Activated T-helper 1 cell treated with anti-CD3 and anti-CD28 coated beads, Interleukin-2, amount 50 U/mL, for 16 hours (primary cell): Measurements from ENCODE around the gene TCP11L1.
"Not testable (repeated sequence)": the region's sequence is repeated elsewhere in the genome, so short reads cannot be mapped to it uniquely, and the experiment has no call there.

Experiments
- DNase-seq, 2 donors: peaks; one replicate each; pipeline ENCODE4 v3.0.0-alpha.2; 2020; ENCODE audit warnings: low read depth in 1 of 2, low spot score in 1 of 2

TCP11L1 gene

DNA sequence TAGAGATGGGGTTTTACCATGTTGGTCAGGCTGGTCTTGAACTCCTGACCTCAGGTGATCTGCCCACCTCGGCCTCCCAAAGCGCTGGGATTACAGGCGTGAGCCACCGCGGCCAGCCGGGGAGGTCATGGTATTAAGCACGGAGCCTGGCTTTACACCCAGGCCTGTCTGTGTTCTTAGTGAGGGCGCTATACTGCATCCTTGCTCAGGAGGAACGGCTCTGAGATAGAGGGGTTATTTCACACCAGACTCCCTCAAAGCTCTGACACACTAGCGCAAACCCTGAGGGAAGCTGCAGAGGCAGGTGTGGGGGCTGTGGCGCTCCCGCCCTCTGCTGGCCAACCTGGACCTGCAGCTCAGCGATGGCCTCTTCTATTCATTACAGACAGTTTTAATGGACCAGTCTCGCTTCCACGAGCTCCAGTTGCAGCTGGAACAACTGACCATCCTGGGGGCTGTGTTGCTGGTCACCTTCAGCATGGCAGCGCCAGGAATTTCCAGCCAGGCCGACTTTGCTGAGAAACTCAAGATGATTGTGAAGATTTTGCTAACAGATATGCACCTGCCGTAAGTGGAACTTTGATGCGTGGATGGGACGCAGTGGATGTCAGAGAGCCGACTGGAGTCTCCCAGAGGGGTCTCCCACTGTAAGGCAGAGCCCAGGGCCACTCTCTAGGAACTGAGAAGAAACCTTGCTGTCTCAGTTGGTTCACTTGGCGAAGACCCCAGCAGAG lies 26.2 kb downstream of the TCP11L1 start:
- peak; percentile 54 to 58 for DNase-seq

DNA sequence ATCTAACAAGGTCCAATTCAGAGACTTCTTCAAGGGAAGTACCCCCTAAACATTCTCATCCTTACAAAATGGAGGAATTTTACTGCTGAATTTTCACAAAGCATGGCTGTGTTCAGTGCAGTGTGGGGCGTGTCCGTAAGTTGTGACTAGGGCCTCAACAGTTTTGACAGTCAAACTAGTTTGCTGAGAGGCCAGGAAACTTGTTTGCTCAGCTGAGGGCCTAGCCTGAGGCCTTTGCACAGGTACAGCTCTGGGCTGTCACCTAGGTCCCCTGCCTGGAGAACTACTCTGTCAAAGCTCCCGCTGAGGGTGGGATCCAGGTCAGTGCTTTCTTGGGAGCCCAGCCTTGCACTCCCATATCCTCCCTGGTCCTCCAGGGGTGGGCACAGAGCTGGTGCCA lies 27.9 kb downstream of the TCP11L1 start:
- DNase-seq: no peak

DNA sequence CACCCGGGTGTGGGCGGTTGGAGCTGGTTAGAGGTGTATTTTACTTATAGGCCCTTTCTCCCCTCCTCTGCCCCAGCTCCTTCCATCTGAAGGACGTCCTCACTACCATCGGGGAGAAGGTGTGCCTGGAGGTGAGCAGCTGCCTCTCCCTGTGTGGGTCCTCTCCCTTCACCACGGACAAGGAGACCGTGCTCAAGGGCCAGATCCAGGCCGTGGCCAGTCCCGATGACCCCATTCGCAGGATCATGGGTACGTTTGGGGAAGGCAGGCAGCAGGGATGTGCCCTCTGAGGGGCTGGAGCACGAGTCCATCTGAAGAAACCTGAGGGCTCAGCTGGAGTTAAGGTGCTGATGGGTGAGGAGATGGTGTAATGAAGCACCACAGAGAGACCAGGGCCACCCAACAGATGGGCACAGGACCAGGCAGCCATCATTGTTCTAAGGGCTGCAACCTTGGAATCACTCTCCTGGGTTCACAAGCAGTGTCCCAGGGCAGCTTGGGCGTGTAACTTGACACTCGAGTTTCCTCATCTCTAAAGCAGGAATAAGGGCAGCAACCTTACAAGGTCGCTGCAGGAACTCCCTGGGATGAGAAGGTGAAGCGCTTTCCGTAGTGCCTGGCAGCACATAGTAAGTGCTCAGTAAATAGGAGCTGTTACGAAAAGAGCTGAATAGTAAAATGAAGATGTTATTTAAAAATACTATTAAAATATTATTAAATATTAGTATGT lies 29.4 kb downstream of the TCP11L1 start:
- DNase-seq: no peak

DNA sequence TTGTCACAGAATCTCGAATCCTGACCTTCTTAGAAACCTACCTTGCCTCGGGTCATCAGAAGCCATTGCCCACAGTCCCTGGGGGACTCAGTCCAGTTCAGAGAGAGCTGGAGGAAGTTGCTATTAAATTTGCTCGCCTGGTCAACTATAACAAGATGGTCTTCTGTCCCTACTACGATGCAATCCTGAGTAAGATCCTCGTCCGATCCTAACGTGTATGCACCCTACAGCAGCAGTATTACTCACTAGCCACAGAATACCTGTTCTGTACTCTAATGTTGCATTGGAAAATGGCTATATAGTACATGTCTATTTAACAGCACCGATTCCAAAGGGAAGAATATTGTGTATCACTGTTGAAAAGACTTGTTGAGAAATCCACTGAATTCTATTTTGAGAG lies 33.1 kb downstream of the TCP11L1 start:
- DNase-seq: no peak

DNA sequence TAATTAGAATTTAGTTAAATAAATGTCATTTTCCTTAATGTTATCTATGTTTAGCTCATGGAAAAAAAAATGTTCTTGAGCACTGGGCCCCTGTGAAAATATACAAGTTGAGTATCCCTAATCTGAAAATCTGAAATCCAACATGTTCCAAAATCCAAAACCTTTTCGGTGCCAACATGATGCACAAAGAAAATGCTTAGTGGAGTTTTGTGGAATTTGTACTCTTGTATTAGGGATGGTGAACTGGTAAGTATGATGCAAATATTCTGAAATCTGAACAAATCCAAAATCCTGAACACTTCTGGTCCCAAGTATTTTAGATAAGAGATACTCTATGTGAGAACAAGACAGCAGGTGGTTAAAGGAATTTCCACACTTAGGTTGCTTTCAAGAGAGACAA lies 44.5 kb downstream of the TCP11L1 start:
- no peak for DNase-seq

DNA sequence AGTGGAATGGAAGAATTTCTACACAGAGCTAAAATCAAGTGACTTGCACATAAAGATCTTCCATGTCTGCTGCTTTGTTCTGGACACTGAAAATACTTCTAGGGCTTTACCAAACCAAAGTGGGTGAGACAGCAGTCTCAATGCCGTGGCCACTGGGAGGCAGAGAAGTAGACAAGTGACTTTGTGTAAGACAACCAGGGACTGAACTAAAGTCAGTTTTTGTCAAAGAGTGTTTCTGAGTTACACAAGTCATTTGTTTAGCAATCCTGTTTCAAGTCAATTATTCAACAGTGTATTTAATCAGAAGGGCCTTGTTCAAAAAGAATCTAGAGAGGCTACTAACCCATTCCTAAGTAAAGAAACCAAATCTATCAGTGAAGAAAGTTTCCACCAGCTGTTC lies 46.6 kb downstream of the TCP11L1 start:
- no peak for DNase-seq

DNA sequence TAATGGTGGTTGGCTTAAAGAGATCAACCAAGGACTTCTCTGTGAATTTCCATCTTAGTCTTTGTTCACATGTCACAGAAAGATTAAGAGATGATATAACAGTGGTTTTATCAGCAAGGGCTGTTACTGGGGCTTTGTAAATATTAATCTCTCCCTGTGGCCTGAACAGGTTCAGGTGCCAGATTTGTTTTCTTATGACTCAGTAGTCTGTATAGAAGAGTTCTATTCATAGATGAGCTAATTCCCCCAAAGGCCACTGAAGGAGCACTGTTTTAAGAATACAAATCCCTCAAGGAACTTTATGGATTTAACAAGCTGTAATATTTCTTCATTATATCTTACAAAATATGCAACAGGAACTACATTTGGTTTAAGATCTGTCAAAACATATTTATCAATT lies 50.4 kb downstream of the TCP11L1 start:
- no peak for DNase-seq

DNA sequence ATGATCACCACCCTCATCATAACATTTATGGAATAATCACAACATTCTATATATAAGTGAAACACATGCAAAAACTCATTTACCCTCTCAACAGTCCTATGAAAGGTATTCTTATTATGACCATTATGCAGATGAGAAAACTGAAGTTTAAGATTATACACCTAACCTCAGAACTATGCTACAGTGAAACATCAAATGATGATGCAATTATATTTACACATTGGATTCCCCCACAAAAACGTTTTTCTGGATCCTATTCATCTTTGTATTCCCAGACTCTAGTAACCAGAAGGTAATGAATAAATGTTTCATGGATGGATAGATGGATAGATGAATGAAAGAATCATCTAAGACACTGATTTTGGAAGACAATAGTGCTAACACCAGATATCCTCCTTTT lies 54.8 kb downstream of the TCP11L1 start:
- DNase-seq: no peak

DNA sequence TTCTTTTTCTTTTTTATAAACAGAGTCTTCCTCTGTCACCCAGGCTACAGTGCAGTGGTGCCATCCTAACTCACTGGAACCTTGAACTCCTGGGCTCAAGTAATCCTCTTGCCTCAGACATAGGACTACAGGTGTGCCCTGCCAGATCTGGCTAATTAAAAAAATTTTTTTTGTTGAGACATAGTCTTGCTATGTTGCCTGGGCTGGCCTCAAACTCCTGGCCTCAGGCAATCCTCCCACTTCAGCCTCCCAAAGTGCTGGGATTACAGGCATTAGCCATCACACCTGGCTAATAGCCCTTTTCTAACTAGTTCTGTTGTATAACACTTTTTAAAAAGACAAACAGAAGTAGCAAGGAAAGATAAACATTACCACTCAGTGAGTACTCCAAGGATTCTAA lies 64.5 kb downstream of the TCP11L1 start:
- no peak for DNase-seq

DNA sequence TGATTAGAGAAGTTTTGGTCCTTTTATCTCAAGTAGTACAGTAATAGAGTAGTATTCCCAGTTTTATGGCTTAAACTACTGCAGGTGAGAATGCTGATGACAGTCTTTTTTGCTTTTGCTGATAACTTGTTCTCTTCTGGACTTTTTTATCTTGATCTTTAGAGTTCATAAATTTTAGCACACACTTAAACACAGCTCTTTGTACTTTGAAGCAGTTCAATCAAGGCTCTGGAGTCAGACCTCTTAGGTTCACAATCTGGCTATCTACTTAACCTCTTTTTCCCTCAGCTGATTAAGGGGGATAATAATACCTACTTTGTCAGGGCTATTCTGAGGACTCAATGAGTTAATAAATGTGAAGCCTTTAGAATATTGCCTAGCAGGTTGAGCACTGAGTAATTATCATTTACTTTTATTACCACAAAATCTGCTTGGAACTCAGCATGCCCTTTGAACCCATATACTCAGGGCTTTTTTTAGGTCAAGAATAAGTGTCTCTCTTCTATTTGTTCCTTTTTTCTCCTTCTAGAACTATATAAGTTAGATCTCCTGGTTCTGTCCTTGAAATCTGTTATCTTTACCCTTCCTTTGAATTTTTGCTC lies 70.0 kb downstream of the TCP11L1 start:
- no peak for DNase-seq

DNA sequence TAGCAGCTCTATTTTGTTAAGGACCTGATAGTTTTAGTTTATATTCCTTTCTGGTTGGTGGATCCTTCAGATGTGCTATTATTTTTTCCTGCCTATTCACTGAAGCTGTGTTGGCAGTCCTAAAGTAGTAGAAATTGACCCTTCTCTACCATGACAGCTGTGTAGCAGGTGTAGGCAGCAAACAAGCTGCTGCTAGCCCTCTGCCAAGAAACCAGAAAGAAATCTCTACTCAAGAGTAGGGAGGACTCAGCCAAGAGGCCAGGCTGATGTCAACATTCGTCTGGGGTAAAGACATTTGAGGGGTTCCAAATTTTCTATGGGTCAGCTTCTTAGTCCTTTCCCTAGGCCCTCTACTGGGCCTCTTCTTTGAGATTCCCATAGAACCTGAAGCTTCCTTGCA lies 70.7 kb downstream of the TCP11L1 start:
- no peak for DNase-seq

DNA sequence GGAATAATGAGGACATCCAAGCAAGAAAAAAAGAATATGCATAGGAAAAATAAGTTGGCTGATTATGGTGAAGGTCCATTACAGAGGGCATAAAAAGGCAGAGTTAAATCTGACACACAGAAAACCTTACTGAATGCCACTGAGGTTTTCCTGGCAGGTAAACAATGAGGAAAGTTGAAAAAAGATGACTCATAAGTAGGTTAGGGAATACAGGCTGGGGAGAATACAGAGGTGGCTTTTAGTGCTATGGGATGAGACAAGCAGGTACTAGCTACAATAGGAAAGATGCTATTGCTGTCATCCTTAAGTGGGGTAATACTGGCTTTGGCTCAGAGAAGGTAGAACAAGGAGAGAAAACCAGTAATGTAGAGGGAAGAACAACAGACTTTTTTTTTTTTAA lies 77.2 kb downstream of the TCP11L1 start:
- no peak for DNase-seq

DNA sequence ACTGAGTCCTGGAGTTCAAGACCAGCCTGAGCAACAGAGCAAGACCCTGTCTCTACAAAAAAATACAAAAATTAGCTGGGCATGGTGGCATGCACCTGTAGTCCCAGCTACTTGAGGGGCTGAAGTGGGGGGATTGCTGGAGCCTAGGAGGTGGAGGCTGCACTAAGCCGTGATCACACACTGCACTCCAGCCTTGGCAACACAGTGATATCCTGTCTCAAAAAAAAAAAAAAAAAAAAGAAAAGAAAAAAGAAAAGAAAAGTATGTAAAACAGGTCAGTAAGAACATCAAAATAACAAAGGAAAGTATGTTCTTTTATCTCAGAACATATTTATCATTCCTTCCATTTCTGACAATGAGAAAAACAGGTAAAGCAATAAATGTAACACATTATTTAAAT lies 83.3 kb downstream of the TCP11L1 start:
- DNase-seq: not testable (repeated sequence)
